Measurements from ENCODE around the gene PHGDH. TPM values are rescaled to one million over a fixed set of nuclear protein-coding genes. Genes with fewer than 3 reads are reported as not detected.

PHGDH gene
- total RNA-seq, 1 donor from 2014 or later, result 163 TPM

DNA sequence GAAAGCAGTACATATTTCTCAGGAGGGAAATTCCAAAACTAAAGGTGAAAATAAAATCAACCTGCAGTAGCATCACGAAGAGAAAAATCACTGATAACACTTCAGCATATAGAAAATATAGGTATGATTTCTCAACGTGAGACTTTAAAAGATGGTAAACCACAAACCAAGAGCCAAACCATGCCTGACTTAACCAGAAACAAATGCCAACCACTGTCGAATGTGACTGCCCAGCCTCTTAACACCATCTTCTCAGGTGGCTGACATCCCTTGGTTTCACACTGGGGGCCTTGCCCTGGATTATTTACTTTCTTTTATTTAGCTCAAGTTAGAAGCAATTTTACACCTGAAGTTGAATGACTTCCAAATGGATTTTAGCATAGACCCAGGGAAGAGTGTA, 46.9 kb downstream of the PHGDH start:
- no peak for DNase-seq (ENCODE audit: low read depth)
- TF ChIP-seq, protein P1, sequence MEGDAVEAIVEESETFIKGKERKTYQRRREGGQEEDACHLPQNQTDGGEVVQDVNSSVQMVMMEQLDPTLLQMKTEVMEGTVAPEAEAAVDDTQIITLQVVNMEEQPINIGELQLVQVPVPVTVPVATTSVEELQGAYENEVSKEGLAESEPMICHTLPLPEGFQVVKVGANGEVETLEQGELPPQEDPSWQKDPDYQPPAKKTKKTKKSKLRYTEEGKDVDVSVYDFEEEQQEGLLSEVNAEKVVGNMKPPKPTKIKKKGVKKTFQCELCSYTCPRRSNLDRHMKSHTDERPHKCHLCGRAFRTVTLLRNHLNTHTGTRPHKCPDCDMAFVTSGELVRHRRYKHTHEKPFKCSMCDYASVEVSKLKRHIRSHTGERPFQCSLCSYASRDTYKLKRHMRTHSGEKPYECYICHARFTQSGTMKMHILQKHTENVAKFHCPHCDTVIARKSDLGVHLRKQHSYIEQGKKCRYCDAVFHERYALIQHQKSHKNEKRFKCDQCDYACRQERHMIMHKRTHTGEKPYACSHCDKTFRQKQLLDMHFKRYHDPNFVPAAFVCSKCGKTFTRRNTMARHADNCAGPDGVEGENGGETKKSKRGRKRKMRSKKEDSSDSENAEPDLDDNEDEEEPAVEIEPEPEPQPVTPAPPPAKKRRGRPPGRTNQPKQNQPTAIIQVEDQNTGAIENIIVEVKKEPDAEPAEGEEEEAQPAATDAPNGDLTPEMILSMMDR (IDR thresholded peaks at IDR 0.05; ENCODE audit: insufficient read depth, low read length, poor library complexity, severe bottlenecking), result no peak

DNA sequence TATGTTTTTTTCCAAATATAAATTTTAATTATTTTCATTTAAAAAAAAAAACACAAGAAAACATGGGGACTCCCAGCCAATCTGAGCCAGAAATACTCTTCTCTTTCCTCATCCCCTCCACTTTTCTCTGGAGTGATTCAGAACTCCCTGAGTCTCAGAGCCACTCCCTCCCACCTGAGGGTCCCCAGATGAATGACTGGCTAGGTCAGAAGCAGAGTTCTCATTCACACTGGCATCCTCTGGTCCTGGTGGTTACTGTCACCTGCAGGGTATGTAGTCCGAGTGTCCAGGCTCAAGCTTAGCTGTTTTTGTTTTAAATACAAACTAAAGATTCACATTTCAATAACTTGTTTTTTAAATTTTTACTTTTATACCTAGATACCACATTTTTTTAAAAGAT, 50.7 kb downstream of the PHGDH start:
- TF ChIP-seq, protein P1 (IDR thresholded peaks at IDR 0.05; ENCODE audit: insufficient read depth, low read length, poor library complexity, severe bottlenecking), result no peak
- no peaks in the 10 kb centered on the region for H3K27me3 ChIP-seq (ENCODE audit: control insufficient read depth, insufficient read depth, low read length)

More for the DNA sequence above, 46.9 kb downstream of the PHGDH start:
- no peaks in the 10 kb centered on the region for H3K36me3 ChIP-seq (ENCODE audit: control insufficient read depth, insufficient read depth, low read length)
- no peaks in the 10 kb centered on the region for H3K27me3 ChIP-seq (ENCODE audit: control insufficient read depth, insufficient read depth, low read length)
- no peak overlapping the region for H3K4me3 ChIP-seq (ENCODE audit: low read depth, low read length)

DNA sequence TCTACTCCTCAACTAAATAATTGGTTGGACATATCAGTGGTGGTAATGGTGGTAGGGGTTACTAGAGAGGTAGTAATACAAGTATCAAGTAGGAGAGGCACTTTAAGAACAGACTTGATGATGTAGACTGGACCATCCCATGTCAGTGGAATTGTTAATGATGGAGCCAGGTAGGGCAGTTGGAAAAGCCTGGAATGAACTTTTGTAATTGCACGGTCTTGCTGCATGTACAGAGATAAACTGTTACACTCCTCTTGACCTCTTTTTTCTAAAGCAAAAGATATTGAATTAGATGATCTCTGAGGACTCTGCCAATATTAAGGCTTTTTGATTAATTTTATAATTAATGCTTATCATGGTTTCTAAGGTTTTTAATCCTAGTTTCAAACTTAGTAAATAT, 51.2 kb downstream of the PHGDH start:
- H3K27me3 ChIP-seq (ENCODE audit: control insufficient read depth, insufficient read depth, low read length), result no peaks in the 10 kb centered on the region
- no peak overlapping the region for H3K4me3 ChIP-seq (ENCODE audit: low read depth, low read length)
- TF ChIP-seq, protein P1 (IDR thresholded peaks at IDR 0.05; ENCODE audit: insufficient read depth, low read length, poor library complexity, severe bottlenecking), result no peak
- no peak for DNase-seq (ENCODE audit: low read depth)
- no peaks in the 10 kb centered on the region for H3K36me3 ChIP-seq (ENCODE audit: control insufficient read depth, insufficient read depth, low read length)

More for the DNA sequence above, 50.7 kb downstream of the PHGDH start:
- DNase-seq (ENCODE audit: low read depth), result no peak
- Histone ChIP-seq H3K36me3 (ENCODE audit: control insufficient read depth, insufficient read depth, low read length) (no peaks in the 10 kb centered on the region), H3K4me3 (ENCODE audit: low read depth, low read length) (no peak overlapping the region)

DNA sequence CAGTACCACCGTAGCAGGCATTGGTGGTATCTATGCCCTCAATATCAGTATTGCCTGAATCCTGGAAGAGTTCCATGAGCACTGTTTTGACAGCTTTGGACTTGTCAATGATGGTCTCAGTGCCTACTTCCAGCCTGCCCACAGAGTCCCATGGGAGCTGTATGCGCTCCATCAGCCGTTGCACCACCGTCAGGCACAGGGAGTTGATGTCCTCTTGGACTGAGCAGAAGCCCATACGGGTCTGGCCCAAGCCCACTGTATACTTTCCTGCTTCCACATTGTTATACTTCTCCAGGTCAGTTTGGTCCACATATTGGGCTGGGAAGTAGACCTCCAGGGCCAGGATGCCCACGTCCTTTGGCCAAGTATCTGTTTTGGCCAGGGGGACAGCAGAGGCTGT, 52.5 kb downstream of the PHGDH start:
- TF ChIP-seq, protein P1 (IDR thresholded peaks at IDR 0.05; ENCODE audit: insufficient read depth, low read length, poor library complexity, severe bottlenecking), result no peak
- DNase-seq (ENCODE audit: low read depth), result no peak
- H3K4me3 ChIP-seq (ENCODE audit: low read depth, low read length), result no peak overlapping the region
- H3K36me3 ChIP-seq (ENCODE audit: control insufficient read depth, insufficient read depth, low read length), result no peaks in the 10 kb centered on the region
- no peaks in the 10 kb centered on the region for H3K27me3 ChIP-seq (ENCODE audit: control insufficient read depth, insufficient read depth, low read length)

DNA sequence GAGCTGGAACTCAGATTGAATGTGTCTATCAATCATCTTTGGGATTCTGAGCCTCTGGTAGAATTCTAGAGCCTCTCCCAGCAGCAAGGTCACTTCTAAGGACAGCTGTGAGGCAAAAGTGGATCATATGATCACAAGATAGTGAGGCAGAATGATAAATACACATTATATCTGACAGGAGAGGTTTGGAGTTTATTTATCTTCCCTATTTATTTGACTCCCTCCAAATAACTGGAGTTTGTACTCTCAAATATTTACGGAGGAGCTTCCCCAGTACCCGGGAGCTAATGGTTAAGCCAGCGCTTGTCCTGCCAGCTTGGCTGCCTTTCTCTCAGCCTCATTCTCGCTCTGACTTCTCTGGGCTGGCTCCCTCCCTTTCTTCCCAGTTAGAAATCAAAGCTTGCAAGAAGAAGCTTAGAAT, 54.6 kb downstream of the PHGDH start:
- no peak for DNase-seq (ENCODE audit: low read depth)
- TF ChIP-seq, protein P1 (IDR thresholded peaks at IDR 0.05; ENCODE audit: insufficient read depth, low read length, poor library complexity, severe bottlenecking), result no peak
- no peaks in the 10 kb centered on the region for H3K27me3 ChIP-seq (ENCODE audit: control insufficient read depth, insufficient read depth, low read length)
- H3K4me3 ChIP-seq (ENCODE audit: low read depth, low read length), result no peak overlapping the region
- H3K36me3 ChIP-seq (ENCODE audit: control insufficient read depth, insufficient read depth, low read length), result no peaks in the 10 kb centered on the region

DNA sequence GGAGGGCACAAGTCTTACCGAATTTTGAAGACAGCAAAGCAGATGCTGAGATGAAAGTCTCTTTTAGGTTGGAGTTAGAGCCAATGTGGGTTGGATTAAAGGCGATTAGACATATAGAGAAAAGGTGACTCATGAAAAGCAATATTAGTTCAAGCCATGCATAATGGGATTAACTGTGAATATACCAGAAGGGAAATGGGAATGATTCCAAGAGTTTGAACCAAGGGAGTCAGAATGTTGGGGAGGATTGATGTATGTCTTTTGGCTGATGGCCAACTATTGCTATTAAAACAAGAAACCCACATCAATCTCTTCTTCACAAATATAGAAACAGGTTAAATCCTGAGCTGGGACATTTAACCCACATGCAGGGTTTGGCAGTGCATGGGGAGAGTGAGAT, 55.8 kb downstream of the PHGDH start:
- H3K27me3 ChIP-seq (ENCODE audit: control insufficient read depth, insufficient read depth, low read length), result no peaks in the 10 kb centered on the region
- no peak for DNase-seq (ENCODE audit: low read depth)
- H3K36me3 ChIP-seq (ENCODE audit: control insufficient read depth, insufficient read depth, low read length), result no peaks in the 10 kb centered on the region
- H3K4me3 ChIP-seq (ENCODE audit: low read depth, low read length), result no peak overlapping the region
- TF ChIP-seq, protein P1 (IDR thresholded peaks at IDR 0.05; ENCODE audit: insufficient read depth, low read length, poor library complexity, severe bottlenecking), result no peak
